HG03135 (cell line): ENCODE measurements around the gene GPR84.
A peak's percentile ranks its signal among the peaks of the same experiment; 100 is the strongest.

ENCODE experiments used
- ATAC-seq: cut with Tn5 transposase; IDR thresholded peaks from one replicate; pipeline ENCODE4 v1.9.1; 2021; ENCODE audit warnings: mild to moderate bottlenecking, moderate library complexity; ENCODE audit not compliant: unreplicated experiment

The GPR84 gene

GRCh38 chr12:54364413-54364812 is at the start of gene GPR84:
GPR84 (minus strand) TSS chr12:54364486; CDS start chr12:54363851, 635 bp downstream.
- no peak for ATAC-seq

DNA sequence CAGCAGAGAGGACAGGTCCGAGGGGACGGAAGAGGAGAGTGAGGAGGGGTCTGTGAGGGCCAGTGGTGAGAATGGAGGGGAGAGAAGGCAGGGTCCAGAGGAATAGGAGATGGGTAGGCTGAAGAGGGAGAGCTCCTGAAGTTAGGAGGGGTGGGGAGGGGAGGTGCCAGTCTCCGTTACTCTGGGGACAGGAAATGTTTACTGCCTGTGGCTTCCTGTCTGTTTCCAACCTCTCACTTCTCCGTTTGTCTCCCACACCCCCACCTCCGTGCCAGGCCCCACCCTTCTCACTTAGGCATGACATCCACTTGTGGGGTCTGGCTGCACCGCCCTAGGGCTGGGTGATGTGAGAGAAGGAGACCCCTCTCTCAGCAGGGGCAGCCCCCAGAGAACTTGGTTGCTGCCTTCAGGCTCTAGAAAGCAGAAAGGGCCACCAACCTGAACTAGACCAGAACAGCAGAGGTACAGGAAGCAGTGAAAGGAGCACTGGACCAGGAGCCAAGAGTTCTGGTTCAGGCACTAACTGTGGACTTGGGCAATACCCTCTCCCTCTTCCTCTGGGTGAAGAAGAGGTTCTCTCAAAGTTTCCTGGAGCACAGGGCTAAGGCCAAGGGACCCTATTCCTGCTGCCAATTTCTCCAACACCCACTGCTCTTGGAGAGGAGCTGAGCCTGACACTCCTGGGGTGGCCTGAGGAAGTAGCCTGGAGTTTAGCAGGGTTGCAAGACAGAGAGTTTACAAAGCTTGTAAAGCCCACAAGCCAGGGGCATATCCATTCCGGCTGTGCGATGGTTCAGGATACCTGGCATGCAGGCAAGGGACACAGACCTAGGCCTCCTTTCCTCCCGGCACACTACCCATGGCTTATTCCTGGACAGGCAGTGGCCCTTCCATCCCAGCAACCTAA is 49.3 kb upstream of the GPR84 start:
- ATAC-seq = peak; percentile 69

DNA sequence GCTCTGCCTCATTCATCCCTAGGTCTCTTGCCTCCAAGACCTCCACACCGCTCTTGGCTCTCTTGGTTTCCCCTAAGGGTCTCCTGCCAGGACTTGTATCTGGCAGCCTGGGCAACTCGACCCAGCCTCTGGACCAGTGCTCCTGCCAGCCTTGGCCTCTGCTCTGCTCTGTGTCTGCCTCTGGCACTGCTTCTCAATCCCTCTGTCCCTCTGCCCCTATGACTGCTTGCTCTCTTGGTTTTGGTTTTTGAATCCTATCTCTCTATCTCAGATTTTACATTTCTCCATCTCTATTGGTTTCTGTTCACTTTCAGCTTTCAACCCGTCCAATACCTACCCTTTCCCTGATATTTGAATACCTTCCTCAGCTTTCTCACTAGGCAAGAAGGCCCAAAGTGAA is 48.5 kb upstream of the GPR84 start:
- peak; percentile 33 for ATAC-seq

GRCh38 chr12:54412348-54412747 is 48.1 kb upstream of the GPR84 start:
- no peak for ATAC-seq

DNA sequence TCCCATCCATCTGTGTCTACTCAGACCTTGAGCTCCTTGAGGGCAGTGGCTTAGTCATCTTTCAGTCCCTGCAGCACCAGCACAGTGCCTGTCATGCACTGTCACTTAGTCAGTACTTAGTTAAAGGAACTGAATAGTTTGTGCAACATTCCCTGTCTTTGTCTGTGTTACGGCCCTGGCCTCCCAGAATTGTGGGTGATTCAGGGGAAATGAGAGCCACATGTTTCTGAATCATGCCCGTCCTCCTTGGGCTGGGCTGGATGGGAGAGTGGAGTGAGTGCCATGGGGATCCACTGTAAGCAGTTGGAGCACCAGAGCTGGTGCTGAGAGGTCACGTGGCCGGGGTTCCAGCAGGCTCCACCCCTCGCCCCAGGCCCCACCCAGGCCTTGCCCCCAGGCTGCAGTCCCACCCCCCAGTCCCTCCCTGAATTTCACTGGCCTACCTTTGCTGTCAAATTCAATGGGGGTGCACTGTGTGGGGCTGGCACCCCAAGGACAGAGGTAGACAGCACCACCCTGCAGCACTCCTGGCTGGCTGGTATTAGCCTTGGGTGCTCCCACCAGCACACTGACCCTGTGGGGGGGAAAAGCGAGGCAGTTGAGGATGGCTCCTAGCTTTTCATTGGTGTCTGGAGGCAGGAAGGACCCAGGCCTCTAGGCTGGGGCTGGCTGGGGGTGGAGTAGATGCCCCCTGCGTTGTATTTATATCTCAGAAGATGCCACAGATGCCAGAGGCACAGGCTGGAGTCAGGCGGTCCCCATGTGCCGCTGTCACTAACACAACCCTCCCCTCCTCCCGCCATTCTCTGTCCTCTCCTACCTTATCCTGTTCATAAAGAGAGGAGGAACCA is 47.3 kb upstream of the GPR84 start:
- no peak for ATAC-seq

GRCh38 chr12:54409267-54409666 is 45.0 kb upstream of the GPR84 start:
- ATAC-seq = no peak

- no peak for ATAC-seq
Measured at GRCh38 chr12:54407183-54407905, 43.1 kb upstream of the GPR84 start.

DNA sequence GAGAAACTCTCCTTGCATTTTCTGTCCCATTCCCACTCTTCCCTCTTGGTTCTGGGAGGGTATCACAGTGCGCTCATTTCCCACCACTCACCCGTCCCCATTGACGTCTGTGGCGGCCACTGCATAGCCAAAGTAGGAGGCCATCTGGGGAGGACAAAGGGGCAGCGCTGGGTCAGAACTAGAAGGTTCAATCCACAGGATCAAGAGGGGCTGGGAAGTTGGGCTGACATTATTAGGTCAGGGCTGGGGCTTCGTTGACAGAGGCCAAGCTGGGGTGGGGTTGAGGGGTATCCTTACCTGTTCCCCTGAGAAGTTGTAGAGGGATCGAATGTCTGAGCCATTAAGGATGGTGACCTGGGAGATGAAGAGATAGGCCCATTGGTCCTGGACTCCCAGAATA is 41.3 kb upstream of the GPR84 start:
- ATAC-seq = no peak

- ATAC-seq = no peak
Measured at GRCh38 chr12:54405106-54405505, 40.8 kb upstream of the GPR84 start.

- ATAC-seq = no peak
Measured at GRCh38 chr12:54404061-54405004, 40.0 kb upstream of the GPR84 start.

- ATAC-seq = no peak
Measured at GRCh38 chr12:54401119-54401518, 36.8 kb upstream of the GPR84 start.

GRCh38 chr12:54398995-54399793 is 34.9 kb upstream of the GPR84 start:
- peak; percentile 78 for ATAC-seq

- ATAC-seq = no peak
Measured at GRCh38 chr12:54398218-54398617, 33.9 kb upstream of the GPR84 start.

DNA sequence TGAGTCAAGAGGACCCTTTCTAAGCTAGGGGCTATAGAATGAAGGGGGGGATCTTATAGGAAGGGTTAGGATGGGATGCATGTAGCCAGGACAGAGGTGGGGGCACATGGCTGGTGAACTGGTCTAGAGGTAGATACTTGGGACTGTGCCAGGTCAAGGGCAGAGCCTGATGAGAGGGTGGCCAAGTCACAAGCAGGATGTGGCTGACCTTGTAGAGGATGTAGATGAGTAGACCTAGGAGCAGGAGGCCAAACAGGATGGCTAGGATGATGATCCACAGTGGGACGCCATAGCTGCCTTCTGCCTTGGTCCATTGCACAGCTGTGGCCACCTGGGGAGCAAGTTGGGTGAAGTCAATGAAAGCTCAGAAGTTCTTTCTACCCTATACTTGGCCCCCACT is 32.9 kb upstream of the GPR84 start:
- no peak for ATAC-seq

DNA sequence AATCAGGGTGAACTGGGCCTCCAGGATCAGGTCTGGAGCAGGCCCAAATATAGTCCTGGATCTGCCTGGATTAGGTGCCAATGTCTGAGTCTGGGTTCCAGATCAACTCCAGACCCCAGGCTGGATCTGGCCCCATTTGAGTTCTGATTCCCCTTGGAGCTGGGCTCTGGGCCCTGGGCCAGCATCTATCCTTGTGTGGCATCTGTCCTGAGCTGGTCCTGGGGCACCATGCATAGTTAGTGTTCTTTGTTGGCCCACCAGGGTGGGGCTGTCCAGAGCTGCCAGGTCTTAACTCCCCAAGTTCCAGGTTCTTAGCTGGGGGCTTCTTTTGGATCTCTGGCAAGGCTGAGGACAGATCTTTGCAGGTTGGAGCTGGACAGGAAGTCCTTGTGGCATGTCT is 31.3 kb upstream of the GPR84 start:
- no peak for ATAC-seq

GRCh38 chr12:54394986-54395385 is 30.7 kb upstream of the GPR84 start:
- no peak for ATAC-seq

DNA sequence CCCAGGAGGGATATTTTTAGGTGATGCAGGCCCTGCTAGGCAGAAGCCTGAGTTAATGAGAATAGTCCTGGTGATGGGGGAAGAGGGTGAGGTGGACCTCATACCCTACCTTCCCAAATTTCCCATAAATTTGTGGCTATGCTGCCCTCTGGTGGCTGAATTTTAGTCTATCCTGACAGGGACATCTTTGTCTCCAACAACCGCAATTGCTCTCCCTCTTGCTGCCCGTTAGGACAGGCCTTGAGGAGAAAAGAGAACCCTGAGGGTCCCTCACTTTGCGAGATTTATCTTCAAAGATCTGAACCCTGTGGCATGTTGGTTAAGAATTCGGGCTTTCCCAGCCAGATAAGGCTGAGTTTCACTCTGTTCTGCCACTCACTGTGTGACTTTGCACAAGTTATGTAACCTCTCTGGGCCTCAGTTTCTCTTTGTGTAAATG is 30.0 kb upstream of the GPR84 start:
- no peak for ATAC-seq

DNA sequence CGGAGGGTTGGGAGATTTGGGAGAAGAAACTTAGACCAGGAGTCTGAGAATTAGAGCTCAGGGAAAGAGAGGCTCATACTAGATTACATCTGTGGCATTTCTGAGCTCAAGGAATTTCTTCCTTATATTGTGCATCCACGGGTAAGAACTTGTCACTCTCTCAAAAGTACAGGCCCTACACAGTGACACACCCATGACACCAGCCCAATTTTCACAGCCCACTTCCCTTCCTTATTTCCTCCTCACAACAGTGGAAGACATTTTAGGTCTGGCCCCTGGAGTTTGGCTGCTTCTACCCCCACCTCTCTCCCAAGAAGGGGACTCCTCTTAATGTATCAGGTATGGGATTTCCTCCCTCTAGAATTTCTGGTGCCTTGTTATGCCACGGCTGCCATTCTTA is 29.5 kb upstream of the GPR84 start:
- no peak for ATAC-seq

GRCh38 chr12:54393207-54393609 is 28.9 kb upstream of the GPR84 start:
- no peak for ATAC-seq
